Measurements from ENCODE around the gene SLC30A10. TPM values are rescaled to one million over a fixed set of nuclear protein-coding genes. Genes with fewer than 3 reads are reported as not detected.

SLC30A10 gene
- total and polyA plus RNA-seq, 2 of the 13 experiments (the other 11 are each of a cell fraction or from before 2014, with no cell fraction given) = 20.9 to 30.2 TPM

DNA sequence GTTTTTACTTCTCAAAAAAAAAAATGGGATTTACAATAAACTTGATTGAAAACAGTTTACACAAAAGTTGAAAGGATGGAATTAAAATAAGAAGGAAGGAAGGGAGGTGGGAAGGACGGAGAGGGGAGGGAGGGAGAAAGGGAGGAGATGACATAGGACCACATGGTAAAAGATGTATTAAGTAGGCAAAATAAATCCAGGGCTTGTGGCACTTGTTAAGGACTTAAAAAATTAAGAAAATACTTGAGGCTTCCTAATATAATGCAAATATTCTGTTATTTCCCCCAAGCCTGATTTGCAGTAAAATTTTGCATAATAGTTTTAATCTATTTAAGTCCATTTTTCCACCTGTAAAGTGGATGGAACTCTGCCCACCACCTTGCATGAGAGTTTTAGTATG is 27.5 kb downstream of the SLC30A10 start:
- H3K4me3 ChIP-seq (replicated peaks in 1 of 3; ENCODE audit: insufficient read depth in 1 of 3, low read depth in 2 of 3, low read length in 3 of 3) = no peak overlapping the region
- H3K9me3 ChIP-seq (ENCODE audit: low read length) = no peaks in the 10 kb centered on the region
- CTCF ChIA-PET (ENCODE audit: low intra/inter-chr PET ratio, low total read pairs) = no interaction called here
- BruUV-seq (replicated peaks) = no TSS peak
- H4K20me1 ChIP-seq (ENCODE audit: insufficient read depth, low read length) = no peaks in the 10 kb centered on the region
- TF ChIP-seq HNRNPK (IDR thresholded peaks at IDR 0.05; ENCODE audit: low read depth, low read length, poor library complexity, severe bottlenecking) (peak; percentile 98), FOXK2 (IDR thresholded peaks at IDR 0.05) (no peak)
- H3K9ac ChIP-seq (ENCODE audit: insufficient read depth, low read depth, low read length) = no peak overlapping the region
- peaks cover 21% of the 10 kb centered on the region; the same call in 1 of the 2 replicates for H3K4me1 ChIP-seq (ENCODE audit: insufficient read depth, low read length)
- POLR2A ChIA-PET = no interaction called here
- FAIRE-seq (no peak), ATAC-seq (no peak), DNase-seq (ENCODE audit: low spot score) (no peak)
- no peak overlapping the region for H3K4me2 ChIP-seq (ENCODE audit: low read depth, low read length)
- H2AFZ ChIP-seq (ENCODE audit: low read length) = no peak overlapping the region
- no peaks in the 10 kb centered on the region for H3K36me3 ChIP-seq (replicated peaks in 1 of 2; ENCODE audit: control insufficient read depth in 1 of 2, insufficient read depth in 2 of 2, low read length in 2 of 2)
- no peaks in the 10 kb centered on the region for H3K79me2 ChIP-seq (ENCODE audit: insufficient read depth, low read length)
- in situ Hi-C loops (cut with HindIII; ENCODE audit: extremely low pct_ligation_motif_present, low pct_unique_long_range_greater_than_20kb) (no loop called here), intact Hi-C loops (cut with micrococcal nuclease; ENCODE audit: unreplicated experiment) (no loop called here)
- no peak overlapping the region for H3K27ac ChIP-seq (ENCODE audit: extremely low read length, insufficient read depth, low read length)
- 83% methylated on average over 1 of the region's 1 CpG for WGBS (ENCODE audit: low lambda C conversion rate)
- H3K27me3 ChIP-seq (ENCODE audit: control insufficient read depth in 1 of 2, insufficient read depth in 2 of 2, low read length in 2 of 2) = no peaks in the 10 kb centered on the region

DNA sequence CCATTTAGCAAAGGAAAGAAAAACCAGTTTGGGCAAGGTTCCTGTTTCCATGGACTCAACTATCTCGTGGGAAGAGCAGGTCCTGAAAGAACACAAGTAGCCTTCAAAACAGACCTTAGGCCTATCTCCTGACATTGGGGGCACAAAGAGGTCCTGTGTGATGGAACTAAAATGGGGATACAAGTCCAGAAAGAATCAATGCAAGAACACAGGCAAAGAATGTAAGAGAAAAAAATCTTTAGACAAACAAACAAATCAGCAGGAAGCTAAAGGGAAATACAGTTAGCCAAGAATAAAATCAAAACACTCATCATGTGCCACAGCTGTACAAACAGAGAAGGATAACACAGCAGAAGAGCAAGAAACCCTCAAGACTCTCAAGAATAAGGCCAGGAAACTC is 28.2 kb downstream of the SLC30A10 start:
- in situ Hi-C loops (cut with HindIII; ENCODE audit: extremely low pct_ligation_motif_present, low pct_unique_long_range_greater_than_20kb) (no loop called here), intact Hi-C loops (cut with micrococcal nuclease; ENCODE audit: unreplicated experiment) (no loop called here)
- Histone ChIP-seq H4K20me1 (ENCODE audit: insufficient read depth, low read length) (no peaks in the 10 kb centered on the region), H3K4me1 (ENCODE audit: insufficient read depth, low read length) (peaks cover 21% of the 10 kb centered on the region; the same call in 1 of the 2 replicates), H3K79me2 (ENCODE audit: insufficient read depth, low read length) (no peaks in the 10 kb centered on the region), H3K4me2 (ENCODE audit: low read depth, low read length) (no peak overlapping the region), H3K27me3 (ENCODE audit: control insufficient read depth in 1 of 2, insufficient read depth in 2 of 2, low read length in 2 of 2) (no peaks in the 10 kb centered on the region), H3K9me3 (ENCODE audit: low read length) (no peaks in the 10 kb centered on the region), H3K36me3 (replicated peaks in 1 of 2; ENCODE audit: control insufficient read depth in 1 of 2, insufficient read depth in 2 of 2, low read length in 2 of 2) (no peaks in the 10 kb centered on the region), H3K4me3 (replicated peaks in 1 of 3; ENCODE audit: insufficient read depth in 1 of 3, low read depth in 2 of 3, low read length in 3 of 3) (no peak overlapping the region), H3K9ac (ENCODE audit: insufficient read depth, low read depth, low read length) (no peak overlapping the region), H2AFZ (ENCODE audit: low read length) (no peak overlapping the region), H3K27ac (ENCODE audit: extremely low read length, insufficient read depth, low read length) (no peak overlapping the region)
- BruUV-seq (replicated peaks) = no TSS peak
- ChIA-PET POLR2A (no interaction called here), CTCF (ENCODE audit: low intra/inter-chr PET ratio, low total read pairs) (no interaction called here)
- ATAC-seq (no peak), FAIRE-seq (no peak), DNase-seq (ENCODE audit: low spot score) (no peak)
- WGBS (ENCODE audit: low lambda C conversion rate) = 6% methylated on average over 1 of the region's 1 CpG
- TF ChIP-seq RBM39 (IDR thresholded peaks at IDR 0.05; ENCODE audit: low read depth, low read length, poor library complexity, severe bottlenecking) (no peak), ARNTL (CRISPR knock-in tag; IDR thresholded peaks at IDR 0.05) (no peak), KDM4B (CRISPR knock-in tag; IDR thresholded peaks at IDR 0.05) (no peak), SP4 (CRISPR knock-in tag; IDR thresholded peaks at IDR 0.05) (no peak), SOX5 (CRISPR knock-in tag; IDR thresholded peaks at IDR 0.05; ENCODE audit: borderline replicate concordance) (no peak), SMYD3 (CRISPR knock-in tag; IDR thresholded peaks at IDR 0.05) (no peak), CREM (IDR thresholded peaks at IDR 0.05) (no peak), CREM (CRISPR knock-in tag; IDR thresholded peaks at IDR 0.05) (no peak)
- TF ChIP-seq, protein P1, sequence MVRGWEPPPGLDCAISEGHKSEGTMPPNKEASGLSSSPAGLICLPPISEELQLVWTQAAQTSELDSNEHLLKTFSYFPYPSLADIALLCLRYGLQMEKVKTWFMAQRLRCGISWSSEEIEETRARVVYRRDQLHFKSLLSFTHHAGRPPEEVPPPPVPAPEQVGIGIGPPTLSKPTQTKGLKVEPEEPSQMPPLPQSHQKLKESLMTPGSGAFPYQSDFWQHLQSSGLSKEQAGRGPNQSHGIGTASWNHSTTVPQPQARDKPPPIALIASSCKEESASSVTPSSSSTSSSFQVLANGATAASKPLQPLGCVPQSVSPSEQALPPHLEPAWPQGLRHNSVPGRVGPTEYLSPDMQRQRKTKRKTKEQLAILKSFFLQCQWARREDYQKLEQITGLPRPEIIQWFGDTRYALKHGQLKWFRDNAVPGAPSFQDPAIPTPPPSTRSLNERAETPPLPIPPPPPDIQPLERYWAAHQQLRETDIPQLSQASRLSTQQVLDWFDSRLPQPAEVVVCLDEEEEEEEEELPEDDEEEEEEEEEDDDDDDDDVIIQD (CRISPR knock-in tag; IDR thresholded peaks at IDR 0.05; ENCODE audit: low read depth) = no peak
- TF ChIP-seq, protein P2, sequence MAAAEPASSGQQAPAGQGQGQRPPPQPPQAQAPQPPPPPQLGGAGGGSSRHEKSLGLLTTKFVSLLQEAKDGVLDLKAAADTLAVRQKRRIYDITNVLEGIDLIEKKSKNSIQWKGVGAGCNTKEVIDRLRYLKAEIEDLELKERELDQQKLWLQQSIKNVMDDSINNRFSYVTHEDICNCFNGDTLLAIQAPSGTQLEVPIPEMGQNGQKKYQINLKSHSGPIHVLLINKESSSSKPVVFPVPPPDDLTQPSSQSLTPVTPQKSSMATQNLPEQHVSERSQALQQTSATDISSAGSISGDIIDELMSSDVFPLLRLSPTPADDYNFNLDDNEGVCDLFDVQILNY (CRISPR knock-in tag; conservative IDR thresholded peaks at IDR 0.05) = no peak
- TF ChIP-seq, protein P3, sequence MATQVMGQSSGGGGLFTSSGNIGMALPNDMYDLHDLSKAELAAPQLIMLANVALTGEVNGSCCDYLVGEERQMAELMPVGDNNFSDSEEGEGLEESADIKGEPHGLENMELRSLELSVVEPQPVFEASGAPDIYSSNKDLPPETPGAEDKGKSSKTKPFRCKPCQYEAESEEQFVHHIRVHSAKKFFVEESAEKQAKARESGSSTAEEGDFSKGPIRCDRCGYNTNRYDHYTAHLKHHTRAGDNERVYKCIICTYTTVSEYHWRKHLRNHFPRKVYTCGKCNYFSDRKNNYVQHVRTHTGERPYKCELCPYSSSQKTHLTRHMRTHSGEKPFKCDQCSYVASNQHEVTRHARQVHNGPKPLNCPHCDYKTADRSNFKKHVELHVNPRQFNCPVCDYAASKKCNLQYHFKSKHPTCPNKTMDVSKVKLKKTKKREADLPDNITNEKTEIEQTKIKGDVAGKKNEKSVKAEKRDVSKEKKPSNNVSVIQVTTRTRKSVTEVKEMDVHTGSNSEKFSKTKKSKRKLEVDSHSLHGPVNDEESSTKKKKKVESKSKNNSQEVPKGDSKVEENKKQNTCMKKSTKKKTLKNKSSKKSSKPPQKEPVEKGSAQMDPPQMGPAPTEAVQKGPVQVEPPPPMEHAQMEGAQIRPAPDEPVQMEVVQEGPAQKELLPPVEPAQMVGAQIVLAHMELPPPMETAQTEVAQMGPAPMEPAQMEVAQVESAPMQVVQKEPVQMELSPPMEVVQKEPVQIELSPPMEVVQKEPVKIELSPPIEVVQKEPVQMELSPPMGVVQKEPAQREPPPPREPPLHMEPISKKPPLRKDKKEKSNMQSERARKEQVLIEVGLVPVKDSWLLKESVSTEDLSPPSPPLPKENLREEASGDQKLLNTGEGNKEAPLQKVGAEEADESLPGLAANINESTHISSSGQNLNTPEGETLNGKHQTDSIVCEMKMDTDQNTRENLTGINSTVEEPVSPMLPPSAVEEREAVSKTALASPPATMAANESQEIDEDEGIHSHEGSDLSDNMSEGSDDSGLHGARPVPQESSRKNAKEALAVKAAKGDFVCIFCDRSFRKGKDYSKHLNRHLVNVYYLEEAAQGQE (IDR thresholded peaks at IDR 0.05; ENCODE audit: borderline replicate concordance in 1 of 2, low read depth in 1 of 2, low read length in 2 of 2) = no peak
